OCI-LY1 (cell line): ENCODE results near the gene UBALD2.
"Not testable (repeated sequence)": the region's sequence is repeated elsewhere in the genome, so short reads cannot be mapped to it uniquely, and the experiment has no call there.

Source experiments
- EZH2 ChIP-seq: fragments of 200-600 bp; sonication (generic), shearing (Covaris generic); IDR thresholded peaks from 2 replicates; pipeline ENCODE4 v1.8.0; 2017; ENCODE audit warnings: borderline replicate concordance, mixed run types, mild to moderate bottlenecking, antibody characterized with exemption, low read length, moderate library complexity, mixed read lengths
- TF ChIP-seq, protein P1 (sequence below): fragments of 200-600 bp; sonication (generic), shearing (Covaris generic); IDR thresholded peaks from 2 replicates; pipeline ENCODE4 v1.5.1; 2017; ENCODE audit warnings: mild to moderate bottlenecking, antibody characterized with exemption, low read length, moderate library complexity, mixed read lengths

DNA sequence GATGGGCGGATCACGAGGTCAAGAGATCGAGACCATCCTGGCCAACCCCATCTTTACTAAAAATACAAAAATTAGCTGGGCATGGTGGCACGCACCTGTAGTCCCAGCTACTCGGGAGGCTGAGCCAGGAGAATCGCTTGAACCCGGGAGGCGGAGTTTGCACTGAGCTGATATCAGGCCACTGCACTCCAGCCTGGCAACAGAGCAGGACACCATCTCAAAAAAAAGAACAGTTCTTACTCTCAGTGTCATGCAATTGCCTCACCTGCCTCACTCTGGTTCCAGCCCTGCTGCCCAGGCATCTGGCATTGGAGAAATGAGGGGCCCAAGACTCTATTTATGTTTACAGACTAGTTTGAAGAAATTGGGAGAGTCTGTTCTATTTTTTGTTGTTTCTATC, 20.4 kb upstream of the UBALD2 start:
- TF ChIP-seq, protein P1, sequence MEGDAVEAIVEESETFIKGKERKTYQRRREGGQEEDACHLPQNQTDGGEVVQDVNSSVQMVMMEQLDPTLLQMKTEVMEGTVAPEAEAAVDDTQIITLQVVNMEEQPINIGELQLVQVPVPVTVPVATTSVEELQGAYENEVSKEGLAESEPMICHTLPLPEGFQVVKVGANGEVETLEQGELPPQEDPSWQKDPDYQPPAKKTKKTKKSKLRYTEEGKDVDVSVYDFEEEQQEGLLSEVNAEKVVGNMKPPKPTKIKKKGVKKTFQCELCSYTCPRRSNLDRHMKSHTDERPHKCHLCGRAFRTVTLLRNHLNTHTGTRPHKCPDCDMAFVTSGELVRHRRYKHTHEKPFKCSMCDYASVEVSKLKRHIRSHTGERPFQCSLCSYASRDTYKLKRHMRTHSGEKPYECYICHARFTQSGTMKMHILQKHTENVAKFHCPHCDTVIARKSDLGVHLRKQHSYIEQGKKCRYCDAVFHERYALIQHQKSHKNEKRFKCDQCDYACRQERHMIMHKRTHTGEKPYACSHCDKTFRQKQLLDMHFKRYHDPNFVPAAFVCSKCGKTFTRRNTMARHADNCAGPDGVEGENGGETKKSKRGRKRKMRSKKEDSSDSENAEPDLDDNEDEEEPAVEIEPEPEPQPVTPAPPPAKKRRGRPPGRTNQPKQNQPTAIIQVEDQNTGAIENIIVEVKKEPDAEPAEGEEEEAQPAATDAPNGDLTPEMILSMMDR = not testable (repeated sequence)
- TF ChIP-seq EZH2 = not testable (repeated sequence)
